HG03064 (cell line): ENCODE results near the gene SLC13A1.
A peak's percentile ranks its signal among the peaks of the same experiment; 100 is the strongest.

Source experiments
- ATAC-seq: cut with Tn5 transposase; IDR thresholded peaks from one replicate; pipeline ENCODE4 v1.9.1; 2021; ENCODE audit warnings: low read depth; ENCODE audit not compliant: unreplicated experiment

Gene SLC13A1

DNA sequence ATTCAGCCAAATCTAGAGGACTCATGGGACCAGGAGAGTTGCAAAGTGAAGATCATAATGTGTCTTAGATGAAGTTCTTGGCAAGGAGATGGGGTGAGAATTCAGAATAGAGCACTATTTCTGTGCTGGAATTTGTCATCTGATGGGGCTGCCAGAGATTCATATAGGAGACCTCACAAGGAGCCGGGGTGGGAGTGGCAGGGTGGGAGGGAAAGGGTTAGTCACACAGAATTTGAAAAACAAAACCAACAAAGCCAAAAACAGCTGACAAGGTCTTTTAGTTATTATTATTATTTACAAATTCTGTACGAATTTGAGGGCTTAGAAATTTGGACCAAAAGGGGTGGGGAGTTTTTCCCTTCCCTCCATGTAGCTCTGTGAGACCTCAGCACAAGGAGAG is 1.7 kb downstream of the SLC13A1 start:
- no peak for ATAC-seq

DNA sequence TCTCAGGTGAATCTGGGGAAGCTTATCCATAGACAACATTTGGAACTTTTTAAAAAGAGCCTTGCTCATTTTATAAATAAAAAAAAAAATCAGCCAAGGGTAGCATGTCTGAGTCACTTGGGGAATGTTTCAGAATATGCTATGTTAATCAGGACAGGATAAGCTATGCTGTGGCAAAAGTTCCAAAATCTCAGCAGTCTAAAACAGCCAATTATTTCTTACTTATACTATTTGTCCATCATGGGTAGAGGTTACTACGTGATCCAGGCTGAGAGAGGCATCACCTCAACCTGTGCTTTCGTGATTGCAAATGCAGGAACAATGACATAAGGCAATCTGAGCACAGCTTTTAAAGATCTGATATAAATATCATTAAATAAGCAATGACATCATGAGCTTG is 6.5 kb downstream of the SLC13A1 start:
- ATAC-seq, result no peak

DNA sequence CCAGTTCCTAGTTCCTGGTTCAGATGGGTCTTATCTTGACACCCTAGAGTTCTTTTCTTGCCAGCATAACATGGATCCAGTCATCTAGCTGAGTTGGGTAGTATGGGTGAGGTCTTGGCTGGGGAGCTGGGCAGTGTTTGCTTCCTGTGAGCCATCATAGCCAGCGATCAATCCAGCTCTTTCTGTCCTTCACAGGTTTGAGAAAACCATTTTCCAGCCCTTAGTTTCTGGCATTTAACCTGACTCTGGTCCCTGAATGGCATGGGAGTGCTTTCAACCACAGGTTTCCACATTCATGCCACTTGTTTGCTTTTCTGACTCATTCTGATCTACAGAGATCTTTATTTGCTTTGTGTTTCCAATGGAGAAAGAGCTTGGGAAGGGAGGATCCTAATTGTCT is 8.6 kb downstream of the SLC13A1 start:
- no peak for ATAC-seq

DNA sequence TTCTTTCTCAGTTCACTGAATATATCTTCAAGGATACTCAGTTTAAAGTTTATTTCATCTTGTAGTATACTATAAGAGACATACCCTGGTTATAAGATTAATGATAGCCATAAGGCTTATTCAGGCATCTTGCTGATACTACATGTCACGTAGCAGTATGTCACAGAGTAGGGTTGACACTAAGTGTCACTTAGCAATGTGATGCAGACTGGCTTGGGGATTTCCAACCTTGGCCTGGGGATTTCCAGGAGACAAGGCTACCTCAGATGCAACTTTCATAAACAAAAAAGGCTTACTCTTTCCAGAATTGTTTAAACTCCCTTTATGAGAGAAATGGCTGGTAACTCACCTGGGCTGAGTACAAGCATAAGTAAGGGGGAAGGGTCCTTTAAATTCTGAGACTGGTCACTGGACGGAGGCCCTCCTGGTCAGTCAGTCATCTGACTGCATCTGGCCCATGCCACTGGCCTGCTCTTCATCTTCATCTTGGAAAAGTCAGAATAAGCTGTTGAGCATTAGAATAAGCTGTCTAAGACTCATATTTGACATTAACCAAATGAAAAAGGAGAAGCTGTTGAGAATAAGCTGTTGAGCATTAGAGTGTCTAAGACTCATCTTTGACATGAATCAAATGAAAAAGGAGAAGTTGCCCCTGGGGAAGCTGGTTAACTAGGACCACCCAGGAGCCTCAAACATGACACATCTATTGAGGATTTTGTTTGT is 9.5 kb downstream of the SLC13A1 start:
- peak; percentile 93 for ATAC-seq

DNA sequence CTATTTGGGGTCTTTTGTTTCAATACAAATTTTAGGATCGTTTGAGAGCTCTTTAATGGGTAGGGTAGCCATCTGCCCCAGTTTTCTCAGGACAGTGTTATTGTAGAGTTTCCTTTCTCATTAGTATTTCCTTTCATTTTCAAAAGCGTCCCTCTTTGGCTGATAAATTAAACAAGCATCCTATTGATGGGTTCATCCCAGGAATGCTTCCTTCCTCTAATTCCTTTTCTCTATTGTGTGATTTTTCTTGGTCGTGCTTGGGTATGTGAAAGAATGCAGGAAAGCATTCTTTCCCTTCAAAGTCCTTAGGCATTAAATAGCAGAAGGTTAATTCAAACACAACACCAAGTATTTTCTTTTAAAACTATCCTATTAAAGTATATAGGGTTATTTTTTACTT is 14.0 kb downstream of the SLC13A1 start:
- ATAC-seq, result no peak

DNA sequence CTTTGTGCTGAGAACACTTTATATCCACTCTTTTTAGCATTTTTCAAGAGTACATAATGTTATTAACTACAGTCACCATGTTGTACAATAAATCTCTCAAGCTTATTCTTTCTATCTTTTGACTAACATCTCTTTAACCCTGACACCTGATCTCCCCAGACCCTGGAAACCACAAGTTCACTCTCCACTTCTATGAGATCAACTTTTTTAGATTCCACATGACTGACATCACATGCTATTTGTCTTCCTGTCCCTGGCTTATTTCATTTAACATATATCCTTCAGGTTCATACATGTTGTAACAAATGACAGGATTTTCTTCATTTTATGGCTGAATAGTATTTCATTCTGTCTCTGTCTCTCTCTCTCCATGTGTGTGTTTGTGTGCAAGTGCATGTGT is 15.5 kb downstream of the SLC13A1 start:
- no peak for ATAC-seq

DNA sequence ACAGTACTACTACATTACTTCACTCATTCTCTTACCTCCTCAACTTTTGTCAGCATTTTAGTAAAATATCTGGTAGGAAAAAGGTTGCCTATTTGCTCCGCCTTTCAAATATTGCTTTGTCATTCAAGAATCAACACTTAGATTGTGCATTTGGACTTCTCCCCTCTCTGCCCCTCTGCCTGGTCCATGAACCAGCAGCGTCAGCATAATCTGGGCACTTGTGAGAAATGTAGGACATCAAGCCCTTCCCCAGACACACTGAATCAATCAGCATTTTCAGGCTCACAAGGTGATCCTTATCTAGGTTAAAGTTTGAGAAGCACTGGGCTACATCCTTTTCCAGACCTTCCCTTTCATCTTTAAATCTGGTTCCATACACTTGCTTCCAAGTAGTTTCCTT is 16.3 kb downstream of the SLC13A1 start:
- no peak for ATAC-seq

DNA sequence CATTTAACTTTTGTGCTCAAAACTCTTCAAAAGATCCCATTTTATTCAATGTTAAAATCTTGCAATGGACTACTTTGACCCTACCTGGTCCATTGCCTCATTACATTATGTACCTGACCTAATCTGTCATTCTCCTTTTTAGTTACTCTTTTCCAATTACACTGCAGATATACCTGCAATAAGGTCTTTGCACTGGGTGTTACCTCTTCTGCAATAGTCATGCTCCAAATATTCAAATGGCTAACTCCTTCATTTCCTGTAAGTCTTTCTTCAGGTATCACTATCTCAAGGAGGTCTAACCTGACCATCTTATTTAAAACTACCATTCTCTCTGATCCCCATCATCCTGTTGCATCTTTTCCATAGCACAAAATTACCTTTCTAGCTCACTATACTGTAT is 22.3 kb downstream of the SLC13A1 start:
- ATAC-seq, result no peak

DNA sequence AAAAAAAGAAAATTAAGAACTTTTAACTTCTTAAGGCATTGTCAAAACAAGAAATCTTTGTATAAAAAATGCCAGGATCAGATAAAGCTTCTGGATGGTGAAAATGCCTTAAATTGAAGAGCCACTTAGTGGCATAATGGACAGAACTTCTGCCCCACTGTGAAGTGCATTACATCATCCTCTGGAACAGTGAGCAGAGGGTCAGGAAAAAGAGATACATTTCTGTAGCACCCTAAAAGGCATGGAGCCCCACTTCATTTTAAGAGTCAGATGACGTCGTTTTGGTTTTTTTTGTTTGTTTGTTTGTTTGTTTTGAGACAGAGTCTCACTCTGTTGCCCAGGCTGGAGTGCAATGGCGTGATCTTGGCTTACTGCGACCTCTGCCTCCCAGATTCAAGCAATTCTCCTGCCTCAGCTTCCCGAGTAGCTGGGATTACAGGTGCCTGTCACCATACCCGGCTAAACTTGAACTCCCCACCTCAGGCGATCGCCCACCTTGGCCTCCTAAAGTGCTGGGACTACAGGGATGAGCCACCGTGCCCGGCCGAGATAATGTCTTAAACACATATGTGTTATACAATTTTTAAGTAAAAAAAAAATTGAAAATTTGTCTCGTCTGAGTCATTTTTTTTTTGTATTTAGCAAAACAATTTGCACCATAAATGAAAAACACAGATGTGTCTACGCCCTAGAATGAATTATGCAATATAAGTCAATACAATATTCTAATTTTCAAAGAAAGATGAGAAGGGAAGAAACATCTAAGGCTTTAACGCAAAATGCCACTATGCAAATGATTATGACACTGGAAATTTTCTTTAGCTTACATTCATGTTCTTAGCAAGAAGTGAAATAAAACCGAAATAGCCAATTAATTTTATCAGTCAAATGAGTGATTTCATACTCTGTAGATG is 29.2 kb downstream of the SLC13A1 start:
- no peak for ATAC-seq

DNA sequence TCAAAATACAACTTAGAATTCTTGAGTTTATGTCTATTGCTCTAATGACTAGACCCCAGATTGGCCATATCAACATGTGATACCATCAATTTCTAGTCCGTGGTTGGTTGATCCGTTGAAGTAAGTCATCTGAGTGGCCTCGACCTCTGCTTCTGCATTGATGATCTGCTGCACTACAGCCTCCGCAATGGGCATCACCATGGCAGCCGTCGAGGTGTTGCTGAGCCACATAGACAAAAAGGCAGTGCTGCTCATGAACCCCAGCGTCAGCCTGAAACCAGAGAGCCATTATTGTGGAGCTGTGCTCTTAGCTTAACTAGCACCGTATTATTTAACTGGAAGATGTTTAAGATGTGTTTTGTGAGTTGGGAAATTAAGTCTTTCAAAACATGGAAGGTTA is 30.7 kb downstream of the SLC13A1 start:
- no peak for ATAC-seq

DNA sequence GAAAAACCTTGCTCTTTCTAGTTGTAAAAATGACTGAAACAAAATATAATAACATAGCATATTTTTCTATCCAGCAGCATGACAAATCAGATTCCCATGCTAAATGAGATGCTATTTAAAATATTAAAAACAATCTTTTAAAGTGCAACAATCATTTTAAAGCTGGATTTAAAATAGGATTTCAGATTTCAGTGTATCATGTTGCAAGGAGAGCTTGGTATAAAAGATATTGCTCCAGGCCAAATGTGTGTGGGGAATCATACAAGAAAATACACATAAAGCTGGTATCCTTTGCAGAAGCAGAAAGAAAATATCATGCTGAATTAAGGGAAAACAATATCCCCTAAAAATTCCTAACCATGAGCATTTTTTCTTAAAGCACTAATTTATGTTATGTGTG is 42.2 kb downstream of the SLC13A1 start:
- no peak for ATAC-seq

DNA sequence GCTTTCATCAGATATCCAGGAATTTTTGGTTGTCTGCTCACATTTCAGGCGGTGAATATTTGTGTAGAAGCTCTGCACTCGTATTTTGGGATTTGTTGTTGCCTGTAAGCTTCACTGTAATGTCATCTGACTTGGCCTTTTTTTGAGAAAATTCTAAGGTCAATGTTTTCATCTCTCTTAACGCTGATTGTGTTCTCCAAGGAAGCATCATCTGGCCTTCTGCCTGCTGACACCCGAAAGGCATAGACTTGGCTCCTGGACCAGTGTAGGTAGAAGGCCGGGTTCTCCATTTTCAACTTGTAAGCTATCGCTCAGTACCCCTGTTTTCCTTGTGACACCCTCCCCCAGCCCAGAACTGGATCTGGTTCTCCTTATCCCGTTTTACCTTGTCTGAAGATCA is 44.2 kb downstream of the SLC13A1 start:
- ATAC-seq, result no peak

DNA sequence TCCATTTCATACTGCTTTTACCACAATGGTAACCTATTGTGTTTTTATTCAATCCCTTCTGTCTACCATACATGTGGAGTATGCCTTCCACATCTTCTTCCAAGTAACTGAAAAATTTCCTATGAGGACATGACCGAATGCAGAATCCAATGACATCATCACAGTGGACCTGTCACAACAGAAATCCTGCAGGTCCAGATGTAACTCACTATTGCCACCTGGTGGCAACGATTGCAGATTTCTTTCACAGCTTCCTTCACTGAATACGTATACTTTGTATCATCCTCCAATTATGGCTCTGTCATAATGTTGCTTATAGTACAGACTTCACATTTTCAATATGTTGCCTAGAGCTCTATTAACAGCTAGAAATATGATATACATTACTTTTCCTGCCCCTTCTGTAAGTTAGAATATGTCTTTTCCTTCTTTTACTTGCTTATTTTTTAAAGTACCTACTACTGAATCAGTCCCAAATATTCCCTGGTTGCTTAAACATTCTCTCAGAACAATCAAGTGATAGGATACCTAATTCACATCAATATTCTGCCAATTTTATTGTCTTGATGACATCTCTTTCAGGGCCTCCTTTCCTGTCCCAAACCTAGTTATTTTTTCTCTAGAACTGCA is 45.4 kb downstream of the SLC13A1 start:
- ATAC-seq, result peak; percentile 94

DNA sequence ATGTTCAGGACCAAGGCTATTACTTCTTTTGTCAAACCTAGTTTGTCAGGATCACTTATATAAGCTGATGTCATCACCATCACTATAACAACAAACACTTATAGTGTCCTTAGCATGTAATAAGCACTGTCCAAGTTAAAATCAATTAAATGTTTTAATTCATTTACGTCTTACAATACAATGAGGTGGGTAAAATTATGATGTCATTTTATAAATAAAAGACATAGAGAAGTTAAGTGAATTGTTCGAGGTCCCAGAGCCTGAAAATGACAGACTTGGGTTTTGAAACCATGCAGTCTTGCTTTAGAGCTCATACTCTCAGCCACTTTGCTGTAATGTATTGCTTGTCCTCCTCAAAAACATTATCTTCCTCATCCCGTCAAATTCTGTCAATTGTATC is 48.3 kb downstream of the SLC13A1 start:
- ATAC-seq, result no peak

DNA sequence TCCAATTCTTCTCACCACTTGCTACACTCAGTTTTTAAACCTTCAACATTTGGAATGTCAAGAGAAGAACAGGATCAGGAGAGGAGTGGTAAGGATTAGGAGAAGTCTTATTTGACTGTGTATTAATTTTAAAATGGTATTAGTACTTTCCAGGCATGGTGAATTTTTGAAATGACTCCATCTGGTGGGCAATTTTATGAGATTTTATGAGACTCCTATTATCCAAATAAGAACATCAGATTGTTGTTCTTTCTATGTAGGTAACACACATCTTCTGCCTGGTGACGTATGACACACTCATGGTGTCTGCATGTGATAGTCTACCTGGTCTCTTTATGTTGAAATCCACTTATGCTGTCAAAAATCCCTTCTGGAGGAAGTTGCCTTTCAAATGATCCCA is 51.0 kb downstream of the SLC13A1 start:
- ATAC-seq, result no peak

DNA sequence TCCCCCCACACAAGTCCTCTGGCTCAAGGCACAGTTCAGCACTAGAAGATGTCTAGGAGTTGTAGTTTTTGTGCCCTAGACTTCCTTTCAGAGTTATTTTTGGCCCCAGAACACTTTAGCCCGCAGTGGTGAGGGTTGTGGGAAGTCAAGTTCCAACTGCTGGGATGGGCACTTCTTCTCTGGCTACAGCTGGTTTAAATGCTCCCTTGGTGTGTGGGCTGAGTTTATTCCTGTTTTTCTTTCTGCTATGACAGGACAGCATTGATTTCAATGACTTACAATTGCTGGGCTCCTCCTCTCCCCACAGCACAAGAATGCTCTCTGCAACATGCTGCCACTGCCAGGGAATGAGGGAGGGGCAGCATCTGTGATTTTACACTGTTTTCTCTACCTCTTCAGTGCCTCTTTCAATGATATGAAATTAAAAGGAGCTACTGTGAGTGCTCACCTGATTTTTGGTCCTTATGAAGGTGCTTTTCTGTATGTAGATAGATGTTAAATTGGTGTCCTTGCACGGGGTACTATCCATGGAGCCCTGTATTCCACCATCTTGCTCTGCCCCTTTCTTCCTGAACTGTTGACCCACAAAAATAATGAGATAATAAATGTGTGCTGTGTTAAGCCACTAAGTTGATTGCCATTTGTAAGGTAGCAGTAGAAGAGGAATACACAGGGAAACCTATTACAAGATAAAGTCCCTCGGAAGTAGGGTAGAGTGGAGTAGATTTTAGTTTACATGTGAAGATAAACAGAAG is 56.3 kb downstream of the SLC13A1 start:
- ATAC-seq, result no peak

DNA sequence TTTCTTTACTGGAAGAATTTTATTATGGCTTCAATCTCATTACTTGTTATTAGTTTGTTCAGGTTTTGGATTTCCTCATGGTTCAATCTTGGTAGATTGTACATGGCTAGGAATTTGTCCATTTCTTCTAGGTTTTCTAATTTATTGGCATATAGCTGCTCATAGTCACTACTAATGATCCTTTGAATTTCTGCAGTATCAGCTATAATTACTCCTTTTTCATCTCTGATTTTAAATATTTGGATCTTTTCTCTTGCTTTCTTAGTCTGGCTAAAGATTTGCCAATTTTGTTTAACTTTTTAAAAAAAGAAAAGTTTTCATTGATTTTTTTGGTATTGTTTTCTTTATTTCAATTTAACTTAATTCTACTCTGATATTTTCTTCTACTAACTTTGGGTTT is 59.2 kb downstream of the SLC13A1 start:
- no peak for ATAC-seq

DNA sequence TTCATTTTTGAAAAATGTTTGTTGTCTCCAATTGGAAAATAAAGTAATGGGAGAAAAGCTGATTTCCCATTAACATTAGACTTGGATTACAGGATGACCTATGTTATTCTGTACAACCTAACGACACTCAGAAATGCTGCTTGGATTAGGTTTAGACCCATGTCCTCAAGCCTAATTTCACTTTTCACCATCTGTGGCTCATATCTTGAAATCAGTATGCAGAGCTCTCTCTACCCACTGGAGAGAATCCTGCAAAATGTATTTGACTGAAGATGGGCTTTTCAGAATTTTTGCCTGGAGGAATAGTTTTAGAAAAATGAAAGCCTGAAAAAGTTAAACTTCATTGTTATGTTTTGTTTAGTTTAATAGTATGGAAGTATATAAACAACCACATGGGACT is 63.8 kb downstream of the SLC13A1 start:
- no peak for ATAC-seq

DNA sequence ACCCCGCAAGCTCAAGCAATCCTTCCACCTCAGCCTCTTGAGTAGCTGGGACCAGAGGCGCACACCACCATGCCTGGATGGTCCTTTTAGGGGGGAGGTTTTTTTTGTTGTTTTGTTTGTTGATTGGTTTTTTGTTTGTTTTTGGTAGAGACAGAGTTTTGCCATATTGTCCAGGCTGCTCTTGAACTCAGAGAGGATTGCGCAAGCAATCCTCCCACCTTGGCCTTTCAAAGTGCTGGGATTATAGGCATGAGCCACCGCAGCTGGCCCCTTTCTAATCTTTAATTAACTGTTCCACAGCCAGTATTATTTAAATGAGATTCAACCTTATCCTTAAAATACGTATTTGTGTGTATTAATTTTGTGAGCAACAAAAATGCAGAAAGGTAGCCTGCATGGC is 65.8 kb downstream of the SLC13A1 start:
- no peak for ATAC-seq

DNA sequence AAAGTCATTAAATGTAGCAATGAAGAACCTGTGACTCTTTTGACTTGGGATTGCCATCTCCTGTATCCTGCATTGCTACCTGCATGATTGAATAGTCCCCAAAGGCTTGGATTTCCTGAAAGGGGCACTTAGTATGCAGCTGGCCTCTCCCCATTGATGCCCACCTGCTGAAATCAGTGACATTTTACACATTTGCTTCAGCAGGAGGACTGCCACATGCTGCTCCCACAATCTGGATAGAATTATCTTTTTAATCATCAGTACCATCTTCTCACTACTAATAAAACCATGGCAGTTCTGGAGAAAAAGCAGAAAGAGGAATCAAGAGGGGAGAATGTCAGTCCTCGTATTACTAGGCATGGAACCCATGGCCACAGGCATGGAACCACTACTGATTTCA is 67.8 kb downstream of the SLC13A1 start:
- ATAC-seq, result no peak

DNA sequence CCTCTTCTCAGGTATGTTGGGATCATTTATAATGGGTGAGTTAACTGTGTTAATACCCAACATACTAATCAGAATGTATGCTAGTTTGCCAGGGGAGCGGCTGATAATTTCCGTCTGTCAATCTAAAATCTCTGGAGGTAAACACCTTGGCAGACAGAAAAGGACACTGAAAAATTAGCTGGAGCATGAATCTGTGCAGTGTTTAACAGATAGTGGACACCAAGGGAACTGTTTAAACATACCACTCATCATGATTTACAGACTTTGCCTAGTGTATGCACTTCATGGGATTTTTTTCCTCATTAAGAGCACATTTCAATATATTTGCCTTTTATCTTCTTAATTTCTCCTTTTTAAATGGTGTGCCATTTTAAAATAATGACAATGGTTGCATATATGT is 68.2 kb downstream of the SLC13A1 start:
- ATAC-seq, result no peak
